NT2/D1 (cell line): ENCODE measurements around the gene PTBP3.

Experiments used
- YY1 ChIP-seq: IDR thresholded peaks from 2 replicates; pipeline ENCODE4 v1.6.1; 2011; ENCODE audit not compliant: insufficient read length, insufficient read depth
- ZNF274 ChIP-seq: IDR thresholded peaks from 2 replicates; pipeline ENCODE4 v1.6.1; 2011; ENCODE audit warnings: mild to moderate bottlenecking, low read depth, low read length

- no peak for TF ChIP-seq YY1
- no peak for TF ChIP-seq ZNF274
Measured at GRCh38 chr9:112232233-112232632, 101.2 kb downstream of the PTBP3 start.
